ENCODE data around the gene GMPS. TPM values are rescaled to one million over a fixed set of nuclear protein-coding genes. Genes with fewer than 3 reads are reported as not detected.

GMPS gene
- total and polyA plus RNA-seq, 2 of the 4 experiments (the other 2 are of a cell fraction), result 33.9 to 52.5 TPM

GRCh38 chr3:155957412-155957880 lies 87.0 kb downstream of the GMPS start:
- Histone ChIP-seq H3K4me2 (ENCODE audit: low read depth, low read length) (no peak overlapping the region), H3K56ac (ENCODE audit: extremely low read depth, insufficient read depth, low read length) (no peak overlapping the region), H3K9ac (ENCODE audit: low read depth, low read length) (no peak overlapping the region), H3K36me3 (ENCODE audit: control insufficient read depth, insufficient read depth, low read length) (no peaks in the 10 kb centered on the region), H2AK9ac (replicated peaks; ENCODE audit: low read depth, low read length, poor library complexity) (no peak overlapping the region), H2BK5ac (ENCODE audit: low read depth, low read length, poor library complexity, severe bottlenecking) (no peak overlapping the region), H3K4ac (ENCODE audit: low read depth, low read length) (no peak overlapping the region), H4K8ac (ENCODE audit: low read depth in 2 of 2, low read length in 2 of 2) (no peak overlapping the region), H3K4me1 (ENCODE audit: control insufficient read depth, insufficient read depth, low read length) (peaks cover 3% of the 10 kb centered on the region; the same call in 1 of the 2 replicates), H3K27ac (ENCODE audit: insufficient read depth, low read length) (no peak overlapping the region), H3K23ac (ENCODE audit: low read depth, low read length) (no peak overlapping the region), H3K9me1 (ENCODE audit: insufficient read depth, low read length) (peaks cover 3% of the 10 kb centered on the region; the same call in 1 of the 2 replicates), H2AFZ (replicated peaks; ENCODE audit: low read length, poor library complexity) (no peak overlapping the region), H4K91ac (ENCODE audit: insufficient read depth, low read depth, low read length) (no peak overlapping the region), H4K5ac (ENCODE audit: low read depth, low read length) (no peak overlapping the region), H3K27me3 (ENCODE audit: control insufficient read depth, insufficient read depth, low read length) (no peaks in the 10 kb centered on the region), H3K18ac (ENCODE audit: low read depth, low read length) (no peak overlapping the region), H2AK5ac (ENCODE audit: low read depth, low read length) (no peak overlapping the region), H2BK20ac (ENCODE audit: low read depth, low read length) (no peak overlapping the region), H3K14ac (replicated peaks; ENCODE audit: low read depth, low read length) (no peak overlapping the region), H3K4me3 (ENCODE audit: insufficient read depth, low read depth, low read length) (no peak overlapping the region), H3K79me1 (ENCODE audit: low read depth in 1 of 2, low read length in 2 of 2) (no peaks in the 10 kb centered on the region), H2BK120ac (ENCODE audit: low read depth, low read length) (no peak overlapping the region), H3K9me3 (ENCODE audit: control insufficient read depth, insufficient read depth, low read length) (no peaks in the 10 kb centered on the region), H2BK15ac (ENCODE audit: low read depth, low read length) (no peak overlapping the region), H4K20me1 (ENCODE audit: insufficient read depth, low read length) (no peaks in the 10 kb centered on the region)
- in situ Hi-C loops (cut with MboI; ENCODE audit: low sequenced_read_pairs), result no loop called here
- DNase-seq (no peak), ATAC-seq (ENCODE audit: low read depth) (no peak; the same call in 1 of the 2 replicates)
- POLR2A ChIA-PET (ENCODE audit: unreplicated experiment), result no interaction called here
- dilution Hi-C loops (cut with HindIII; ENCODE audit: low sequenced_read_pairs, unreplicated experiment), result no loop called here
- intact Hi-C loops (cut with micrococcal nuclease), result no loop called here
- CTCF ChIA-PET, result no interaction called here
- TF ChIP-seq NFE2L2 (IDR thresholded peaks at IDR 0.05; ENCODE audit: low read depth, low read length), result no peak
- TF ChIP-seq, protein P1, sequence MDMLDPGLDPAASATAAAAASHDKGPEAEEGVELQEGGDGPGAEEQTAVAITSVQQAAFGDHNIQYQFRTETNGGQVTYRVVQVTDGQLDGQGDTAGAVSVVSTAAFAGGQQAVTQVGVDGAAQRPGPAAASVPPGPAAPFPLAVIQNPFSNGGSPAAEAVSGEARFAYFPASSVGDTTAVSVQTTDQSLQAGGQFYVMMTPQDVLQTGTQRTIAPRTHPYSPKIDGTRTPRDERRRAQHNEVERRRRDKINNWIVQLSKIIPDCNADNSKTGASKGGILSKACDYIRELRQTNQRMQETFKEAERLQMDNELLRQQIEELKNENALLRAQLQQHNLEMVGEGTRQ (IDR thresholded peaks at IDR 0.05; ENCODE audit: low read depth, low read length), result no peak
- no peak for TF ChIP-seq CHD1 (IDR thresholded peaks at IDR 0.05; ENCODE audit: low read depth, low read length)
- no peak for TF ChIP-seq RCOR1 (IDR thresholded peaks at IDR 0.05; ENCODE audit: insufficient replicate concordance, low read length)
- no peak for TF ChIP-seq BHLHE40 (IDR thresholded peaks at IDR 0.05; ENCODE audit: low read depth, low read length)
- TF ChIP-seq RAD21 (IDR thresholded peaks at IDR 0.05; ENCODE audit: low read length), result no peak
- no peak for TF ChIP-seq SMC3 (IDR thresholded peaks at IDR 0.05; ENCODE audit: low read depth, low read length)
- TF ChIP-seq MXI1 (IDR thresholded peaks at IDR 0.05; ENCODE audit: borderline replicate concordance, low read depth, low read length), result no peak
- no TSS peak for BruUV-seq (replicated peaks)
- WGBS, 2 experiments (ENCODE audit: extremely low coverage in 2 of 2, insufficient read length in 1 of 2), result no CpG with 5 or more reads among the region's 3 CpGs
